ENCODE results near the gene RER1. TPM values are rescaled to one million over a fixed set of nuclear protein-coding genes. Genes with fewer than 3 reads are reported as not detected.

RER1 gene
- polyA plus RNA-seq, 4 donors = 103 to 139 (median 125) TPM

Other genes with a start within 250 kb of the RER1 start
- 10 to 100 TPM; 28.0 to 68.3 (median 36.1) TPM for gene FAAP20, start 197.1 kb upstream of the RER1 start, polyA plus RNA-seq (ENCODE audit: insufficient read length in 4 of 4)
- 10 to 100 TPM; 51.6 to 83.7 (median 57.2) TPM for gene SKI, start 163.5 kb upstream of the RER1 start, polyA plus RNA-seq (ENCODE audit: insufficient read length in 4 of 4)
- 10 to 100 TPM in 2 of 4 donors, 1 to 10 TPM in 2; 7.9 to 16.7 (median 11.1) TPM for gene MORN1, start 287 bp upstream of the RER1 start, polyA plus RNA-seq (ENCODE audit: insufficient read length in 4 of 4)
- 10 to 100 TPM; 12.4 to 29.9 (median 20.1) TPM for gene PEX10, start 20.7 kb downstream of the RER1 start, polyA plus RNA-seq (ENCODE audit: insufficient read length in 4 of 4)
- 1 to 10 TPM in 2 of 4 donors, under 1 TPM in 2; 0.38 to 1.9 (median 1.3) TPM for gene PLCH2, start 84.4 kb downstream of the RER1 start, polyA plus RNA-seq (ENCODE audit: insufficient read length in 4 of 4)
- 10 to 100 TPM; 22.5 to 31.2 (median 26.0) TPM for gene PANK4, start 134.8 kb downstream of the RER1 start, polyA plus RNA-seq (ENCODE audit: insufficient read length in 4 of 4)
- under 1 TPM; 0.14 to 0.41 (median 0.30) TPM for gene HES5, start 138.4 kb downstream of the RER1 start, polyA plus RNA-seq (ENCODE audit: insufficient read length in 4 of 4)
- gene TNFRSF14, start 164.5 kb downstream of the RER1 start, polyA plus RNA-seq (ENCODE audit: insufficient read length in 4 of 4) = 10 to 100 TPM; 15.9 to 26.3 (median 20.2) TPM
- 10 to 100 TPM; 16.9 to 48.1 (median 36.5) TPM for gene PRXL2B, start 194.9 kb downstream of the RER1 start, polyA plus RNA-seq (ENCODE audit: insufficient read length in 4 of 4)
- gene MMEL1, start 241.2 kb downstream of the RER1 start, polyA plus RNA-seq (ENCODE audit: insufficient read length in 4 of 4) = 1 to 10 TPM in 3 of 4 donors, under 1 TPM in 1; 0.10 to 3.9 (median 2.5) TPM